H1 (cell line): ENCODE data around the gene ATG2B. TPM values are rescaled to one million over a fixed set of nuclear protein-coding genes. Genes with fewer than 3 reads are reported as not detected.

Source experiments
- CTCF ChIA-PET: fragments of 300-600 bp; sonication (Branson Sonifier 250); formaldehyde crosslinking; loops from one replicate; lab custom pipeline; 2021; ENCODE audit not compliant: partially characterized antibody; lab: Charles Lee
- POLR2A ChIA-PET: fragments of 300-600 bp; sonication (Branson Sonifier 250); formaldehyde crosslinking; loops from one replicate; lab custom pipeline; 2021; ENCODE audit warnings: inconsistent platforms; ENCODE audit not compliant: partially characterized antibody; lab: Charles Lee
- DNase-seq, 2 experiments: peaks; one replicate each; pipeline versions ENCODE4 v3.0.0 to v3.0.0-alpha.2; 2010 to 2022; ENCODE audit warnings: low spot score in 2 of 2, low read depth in 1 of 2, mixed read lengths in 1 of 2
- FAIRE-seq: peaks from 2 replicates; lab custom pipeline; 2011; peaks lifted over from hg19 to GRCh38; lab: Jason Lieb, UNC
- H2AFZ ChIP-seq: 2 replicates; pipeline ENCODE4 v1.8.1; 2012; ENCODE audit warnings: low read length, inconsistent platforms
- H2AK5ac ChIP-seq: 2 replicates; pipeline ENCODE4 v1.6.1; 2013; ENCODE audit warnings: low read depth, low read length
- H2BK120ac ChIP-seq: replicated peaks from 2 replicates; pipeline ENCODE3; 2013; ENCODE audit warnings: low read depth, low read length, inconsistent platforms
- H2BK12ac ChIP-seq: 2 replicates; pipeline ENCODE4 v1.6.1; 2013; ENCODE audit warnings: low read depth, low read length
- H2BK15ac ChIP-seq: 2 replicates; pipeline ENCODE4 v1.6.1; 2013; ENCODE audit warnings: low read length
- H2BK20ac ChIP-seq: 2 replicates; pipeline ENCODE4 v1.6.1; 2013; ENCODE audit warnings: low read length
- H2BK5ac ChIP-seq: 2 replicates; pipeline ENCODE4 v1.6.1; 2013; ENCODE audit warnings: low read depth, low read length
- H3K14ac ChIP-seq: 2 replicates; pipeline ENCODE4 v1.6.1; 2013; ENCODE audit warnings: inconsistent platforms; ENCODE audit not compliant: insufficient read length
- H3K18ac ChIP-seq: 2 replicates; pipeline ENCODE4 v1.6.1; 2013; ENCODE audit warnings: low read length; ENCODE audit errors: extremely low read depth
- H3K23ac ChIP-seq: 2 replicates; pipeline ENCODE4 v1.6.1; 2013; ENCODE audit warnings: inconsistent platforms; ENCODE audit not compliant: insufficient read length
- H3K23me2 ChIP-seq: 2 replicates; pipeline ENCODE4 v1.6.1; 2013; ENCODE audit warnings: low read depth, low read length
- H3K27ac ChIP-seq: 2 replicates; pipeline ENCODE4 v1.6.1; 2011; ENCODE audit warnings: low read depth, low read length, inconsistent platforms
- H3K27me3 ChIP-seq, 4 experiments: replicated peaks in 1 of 4; 1 replicate in 1 of 4; 2 replicates in 3 of 4; pipeline versions ENCODE4 v1.6.1 to v1.8.1; 2011 to 2013; ENCODE audit warnings: low read length in 3 of 4, mild to moderate bottlenecking in 3 of 4, inconsistent platforms in 2 of 4, mixed read lengths in 2 of 4, moderate library complexity in 1 of 4; ENCODE audit not compliant: control insufficient read depth in 3 of 4, insufficient read depth in 3 of 4; ENCODE audit errors: extremely low read depth in 1 of 4
- H3K36me3 ChIP-seq, 4 experiments: 2 replicates each; pipeline versions ENCODE4 v1.6.1 to v1.8.1; 2011 to 2013; ENCODE audit warnings: mild to moderate bottlenecking in 4 of 4, low read length in 3 of 4, moderate library complexity in 2 of 4, control low read depth in 1 of 4, inconsistent platforms in 1 of 4; ENCODE audit not compliant: insufficient read depth in 4 of 4, control insufficient read depth in 2 of 4
- H3K4ac ChIP-seq: replicated peaks from 2 replicates; pipeline ENCODE3; 2013; ENCODE audit warnings: low read length, low read depth, mixed read lengths, inconsistent platforms; ENCODE audit not compliant: insufficient read length
- H3K4me1 ChIP-seq, 4 experiments: replicated peaks in 1 of 4; 1 replicate in 1 of 4; 2 replicates in 3 of 4; pipeline versions ENCODE4 v1.6.1 to v1.8.1; 2011 to 2013; ENCODE audit warnings: low read length in 3 of 4, inconsistent platforms in 2 of 4, mixed read lengths in 1 of 4; ENCODE audit not compliant: insufficient read depth in 4 of 4, control insufficient read depth in 3 of 4
- H3K4me2 ChIP-seq, 2 experiments: 2 replicates each; pipeline versions ENCODE4 v1.6.1 to v1.8.1; 2011 to 2013; ENCODE audit warnings: low read depth in 2 of 2, low read length in 2 of 2, control low read depth in 1 of 2, inconsistent platforms in 1 of 2, mild to moderate bottlenecking in 1 of 2; ENCODE audit not compliant: insufficient read depth in 1 of 2
- H3K4me3 ChIP-seq, 4 experiments: fragments of 200-600, 300-600 bp in 1 of 4; sonication (generic), shearing (Covaris generic), sonication (Bioruptor Twin) in 1 of 4; 2 replicates each; pipeline versions ENCODE4 v1.5.1 to v1.8.1; 2011 to 2016; ENCODE audit warnings: low read length in 4 of 4, low read depth in 3 of 4, control low read depth in 2 of 4, inconsistent platforms in 2 of 4, mild to moderate bottlenecking in 2 of 4, mixed read lengths in 1 of 4, moderate library complexity in 1 of 4; ENCODE audit not compliant: insufficient read depth in 2 of 4; ENCODE audit errors: extremely low read depth in 1 of 4
- H3K56ac ChIP-seq: replicated peaks from 2 replicates; pipeline ENCODE3; 2013; ENCODE audit warnings: low read depth, mild to moderate bottlenecking, mixed read lengths, low read length, inconsistent platforms; ENCODE audit not compliant: insufficient read length
- H3K79me1 ChIP-seq: 2 replicates; pipeline ENCODE4 v1.6.1; 2013; ENCODE audit warnings: low read depth, low read length, control low read depth
- H3K79me2 ChIP-seq, 2 experiments: 2 replicates each; pipeline versions ENCODE4 v1.6.1 to v1.8.1; 2012 to 2013; ENCODE audit warnings: low read length in 2 of 2, mild to moderate bottlenecking in 2 of 2, inconsistent platforms in 1 of 2; ENCODE audit not compliant: insufficient read depth in 2 of 2, control insufficient read depth in 1 of 2
- H3K9ac ChIP-seq, 4 experiments: replicated peaks in 1 of 4; 1 replicate in 1 of 4; 2 replicates in 3 of 4; pipeline versions ENCODE4 v1.6.1 to v1.8.1; 2011 to 2013; ENCODE audit warnings: low read depth in 3 of 4, low read length in 3 of 4, control low read depth in 2 of 4, mild to moderate bottlenecking in 2 of 4, moderate library complexity in 2 of 4, inconsistent platforms in 1 of 4; ENCODE audit errors: extremely low read depth in 1 of 4
- H3K9me3 ChIP-seq, 2 experiments: 2 replicates each; pipeline versions ENCODE4 v1.6.1 to v1.8.1; 2012 to 2013; ENCODE audit warnings: mild to moderate bottlenecking in 2 of 2, moderate library complexity in 2 of 2, control low read depth in 1 of 2, inconsistent platforms in 1 of 2, low read depth in 1 of 2, low read length in 1 of 2, mixed read lengths in 1 of 2; ENCODE audit not compliant: insufficient read depth in 2 of 2
- H4K20me1 ChIP-seq, 2 experiments: replicated peaks in 1 of 2; 2 replicates each; pipeline versions ENCODE3 to v1.8.1; 2011 to 2013; ENCODE audit warnings: inconsistent platforms in 2 of 2, low read length in 2 of 2, mild to moderate bottlenecking in 1 of 2; ENCODE audit not compliant: insufficient read depth in 2 of 2, control insufficient read depth in 1 of 2
- H4K5ac ChIP-seq: 2 replicates; pipeline ENCODE4 v1.6.1; 2013; ENCODE audit warnings: low read length, low read depth, mixed read lengths, inconsistent platforms; ENCODE audit not compliant: insufficient read length
- H4K8ac ChIP-seq: 2 replicates; pipeline ENCODE4 v1.8.0; 2013; ENCODE audit warnings: mild to moderate bottlenecking, moderate library complexity, low read length, inconsistent platforms; ENCODE audit not compliant: insufficient read depth; ENCODE audit errors: extremely low read depth
- H4K91ac ChIP-seq: replicated peaks from 2 replicates; pipeline ENCODE3; 2013; ENCODE audit warnings: low read length, mixed read lengths, inconsistent platforms; ENCODE audit not compliant: insufficient read length
- BACH1 ChIP-seq: IDR thresholded peaks from 2 replicates; pipeline ENCODE4 v1.6.1; 2012; ENCODE audit warnings: low read length, improper control_type of control experiment
- FOSL1 ChIP-seq: IDR thresholded peaks from 2 replicates; pipeline ENCODE4 v1.6.1; 2011; ENCODE audit warnings: mild to moderate bottlenecking, low read depth, low read length, moderate library complexity; ENCODE audit not compliant: insufficient read depth
- HDAC6 ChIP-seq: IDR thresholded peaks from one replicate; pipeline ENCODE4 v1.7.1; 2012; ENCODE audit warnings: low read depth, mild to moderate bottlenecking, inconsistent platforms, low read length, moderate library complexity
- JUND ChIP-seq: IDR thresholded peaks from 2 replicates; pipeline ENCODE4 v1.6.1; 2011; ENCODE audit warnings: mild to moderate bottlenecking, improper control_type of control experiment, low read length
- KDM1A ChIP-seq: fragments of 200-600, 300-600 bp; sonication (generic); IDR thresholded peaks from 2 replicates; pipeline ENCODE4 v1.7.1; 2016; ENCODE audit warnings: mild to moderate bottlenecking, low read length, borderline replicate concordance
- KDM5A ChIP-seq: fragments of 200-600 bp; IDR thresholded peaks from 2 replicates; pipeline ENCODE4 v1.7.1; 2012; ENCODE audit warnings: mild to moderate bottlenecking, low read length, inconsistent platforms, mixed read lengths
- RXRA ChIP-seq: IDR thresholded peaks from 2 replicates; pipeline ENCODE4 v1.6.1; 2011; ENCODE audit warnings: low read depth, mild to moderate bottlenecking, low read length, moderate library complexity; ENCODE audit not compliant: insufficient read depth
- SIN3A ChIP-seq, 2 experiments: IDR thresholded peaks in 1 of 2; conservative IDR thresholded peaks in 1 of 2; 2 replicates each; pipeline ENCODE4 v1.6.1; 2011 to 2012; ENCODE audit warnings: low read length in 2 of 2, improper control_type of control experiment in 1 of 2, low read depth in 1 of 2, mild to moderate bottlenecking in 1 of 2
- SUZ12 ChIP-seq: fragments of 200-600 bp; sonication (generic); IDR thresholded peaks from 2 replicates; pipeline ENCODE4 v1.6.1; 2012; ENCODE audit warnings: mild to moderate bottlenecking, inconsistent platforms, low read length, moderate library complexity, mixed read lengths
- TBP ChIP-seq: IDR thresholded peaks from 2 replicates; pipeline ENCODE4 v1.6.1; 2011; ENCODE audit warnings: low read depth, low read length, improper control_type of control experiment
- WGBS, 2 experiments: shearing (Covaris generic) in 1 of 2; methylation state at CpG; one replicate each; pipeline versions ENCODE4 v1.1.6 to v1.1.7; 2013 to 2015; ENCODE audit warnings: low lambda C conversion rate in 2 of 2, mixed read lengths in 2 of 2, inconsistent platforms in 1 of 2, low coverage in 1 of 2, missing lambda C conversion rate in 1 of 2; ENCODE audit not compliant: insufficient replicate concordance in 2 of 2, insufficient coverage in 1 of 2, insufficient read length in 1 of 2; ENCODE audit errors: extremely low coverage in 1 of 2, missing lambda C conversion rate in 1 of 2; 5-methylcytosine and 5-hydroxymethylcytosine counted together
- polyA plus RNA-seq, 7 experiments: library from polyadenylated mRNA; depleted of rRNA in 3 of 7; stranded (reverse) in 5 of 7; unstranded in 2 of 7; fragments of >200 nt in 5 of 7; fragments of 200-250 nt in 2 of 7; gene quantifications; 1 replicate in 5 of 7; 2 replicates in 1 of 7; 4 replicates in 1 of 7; pipeline versions ENCODE4 v1.2.1 to v1.2.3, GENCODE V29; 2011 to 2013; ENCODE audit warnings: missing spikeins in 2 of 7, mixed read lengths in 2 of 7
- total RNA-seq: library from RNA; stranded (reverse); fragmentation: NEBNext Ultra II Directional; extraction: Animal tissue kit (Norgen Biotek cat#: 25700); gene quantifications from 2 replicates; pipeline ENCODE4 v1.2.1, GENCODE V29; 2021
- TF ChIP-seq, protein P1 (sequence below): IDR thresholded peaks from 2 replicates; pipeline ENCODE4 v1.6.1; 2012; ENCODE audit warnings: low read length, inconsistent platforms
- TF ChIP-seq, protein P2 (sequence below): IDR thresholded peaks from 2 replicates; pipeline ENCODE4 v1.6.1; 2011; ENCODE audit warnings: low read depth, mild to moderate bottlenecking, low read length; ENCODE audit not compliant: insufficient read depth

ATG2B gene
- total and polyA plus RNA-seq, 2 of the 8 experiments (the other 6 are each of a cell fraction or from before 2014, with no cell fraction given), result 4.6 to 14.4 TPM

DNA sequence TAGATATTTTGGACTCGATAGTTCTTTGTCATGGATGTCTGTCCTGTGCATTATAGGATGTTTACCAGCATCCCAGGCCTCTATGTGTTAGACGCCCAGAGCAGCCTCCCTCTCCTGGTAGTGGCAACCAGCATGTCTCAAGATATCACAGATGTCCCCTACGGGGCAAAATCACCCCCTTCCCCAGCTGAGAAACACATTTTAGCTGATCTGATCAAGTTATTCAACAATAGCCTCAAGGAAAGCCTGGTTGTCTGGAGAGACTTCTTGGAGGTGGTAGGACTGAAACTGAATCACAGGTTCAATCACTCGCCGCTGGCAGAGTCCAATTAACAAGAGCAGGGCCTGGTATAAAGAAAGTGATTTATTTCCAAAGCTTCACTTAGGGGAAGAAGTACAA is 89.5 kb downstream of the ATG2B start:
- Histone ChIP-seq H3K18ac (no peak overlapping the region), H3K4ac (no peak overlapping the region), H2BK120ac (no peak overlapping the region), H2BK5ac (no peak overlapping the region), H2BK12ac (no peak overlapping the region), H3K79me2 (no peaks in the 10 kb centered on the region), H2AFZ (no peak overlapping the region), H3K4me2 (no peak overlapping the region), H4K8ac (no peak overlapping the region), H3K4me1 (peaks cover 0 to 6% (median 2%) of the 10 kb centered on the region in 4 experiments; a peak in 2 of 7 replicates), H4K5ac (no peak overlapping the region), H3K14ac (no peak overlapping the region), H3K36me3 (no peaks in the 10 kb centered on the region; a peak in 2 of 8 replicates), H2BK15ac (no peak overlapping the region), H2AK5ac (no peak overlapping the region), H3K79me1 (no peaks in the 10 kb centered on the region), H2BK20ac (no peak overlapping the region), H3K9me3 (peaks cover 4 to 10% of the 10 kb centered on the region in 2 experiments; a peak in 3 of 4 replicates), H3K9ac (no peak overlapping the region), H3K4me3 (no peak overlapping the region), H4K91ac (no peak overlapping the region), H3K27me3 (no peaks in the 10 kb centered on the region), H3K27ac (no peak overlapping the region), H3K56ac (no peak overlapping the region), H3K23me2 (no peaks in the 10 kb centered on the region), H3K23ac (no peak overlapping the region), H4K20me1 (no peaks in the 10 kb centered on the region)
- ChIA-PET POLR2A (interaction anchor here (0.6 kb wide), 1 partner anchor 162 kb away, joined by 3 read pairs; no protein-coding TSS in a partner anchor), CTCF (interaction anchor here (0.6 to 12.6 kb wide), 20 partner anchors 8 to 714 kb away, joined by 3 to 268 read pairs (median 4); no protein-coding TSS in a partner anchor)
- FAIRE-seq, result no peak
- DNase-seq, result no peak
- WGBS, 2 experiments, result 91% methylated on average over 5 of the region's 5 CpGs; no CpG with 5 or more reads in 1 of the 2 experiments
- TF ChIP-seq RXRA, result no peak
- TF ChIP-seq TBP, result no peak
- TF ChIP-seq, protein P1, sequence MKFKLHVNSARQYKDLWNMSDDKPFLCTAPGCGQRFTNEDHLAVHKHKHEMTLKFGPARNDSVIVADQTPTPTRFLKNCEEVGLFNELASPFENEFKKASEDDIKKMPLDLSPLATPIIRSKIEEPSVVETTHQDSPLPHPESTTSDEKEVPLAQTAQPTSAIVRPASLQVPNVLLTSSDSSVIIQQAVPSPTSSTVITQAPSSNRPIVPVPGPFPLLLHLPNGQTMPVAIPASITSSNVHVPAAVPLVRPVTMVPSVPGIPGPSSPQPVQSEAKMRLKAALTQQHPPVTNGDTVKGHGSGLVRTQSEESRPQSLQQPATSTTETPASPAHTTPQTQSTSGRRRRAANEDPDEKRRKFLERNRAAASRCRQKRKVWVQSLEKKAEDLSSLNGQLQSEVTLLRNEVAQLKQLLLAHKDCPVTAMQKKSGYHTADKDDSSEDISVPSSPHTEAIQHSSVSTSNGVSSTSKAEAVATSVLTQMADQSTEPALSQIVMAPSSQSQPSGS, result no peak
- TF ChIP-seq SIN3A (conservative IDR thresholded peaks at IDR 0.05 in 1 of 2, IDR thresholded peaks at IDR 0.05 in 1 of 2; ENCODE audit: low read depth in 1 of 2, low read length in 2 of 2), result no peak
- TF ChIP-seq SUZ12, result no peak
- no peak for TF ChIP-seq BACH1
- no peak for TF ChIP-seq HDAC6
- TF ChIP-seq FOSL1, result no peak
- no peak for TF ChIP-seq JUND
- TF ChIP-seq, protein P2, sequence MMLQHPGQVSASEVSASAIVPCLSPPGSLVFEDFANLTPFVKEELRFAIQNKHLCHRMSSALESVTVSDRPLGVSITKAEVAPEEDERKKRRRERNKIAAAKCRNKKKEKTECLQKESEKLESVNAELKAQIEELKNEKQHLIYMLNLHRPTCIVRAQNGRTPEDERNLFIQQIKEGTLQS, result no peak
- TF ChIP-seq KDM1A, result no peak
- TF ChIP-seq KDM5A, result no peak
